ENCODE data around the gene LCN12. TPM values are rescaled to one million over a fixed set of nuclear protein-coding genes. Genes with fewer than 3 reads are reported as not detected.

LCN12 gene
- total RNA-seq, 1 donor from 2014 or later, result not detected

GRCh38 chr9:136928591-136928990 is 23.5 kb upstream of the LCN12 start:
- Histone ChIP-seq H3K36me3 (peaks cover 17 to 21% of the 10 kb centered on the region in 2 donors), H3K27me3 (no peaks in the 10 kb centered on the region), H3K27ac (peak overlapping the region; percentile 65 to 66), H3K9me3 (no peaks in the 10 kb centered on the region), H3K4me3 (no peak overlapping the region), H3K4me1 (peaks cover 0 to 2% of the 10 kb centered on the region in 2 donors)
- intact Hi-C loops (cut with DNase I), result no loop called here
- no peak for DNase-seq (ENCODE audit: low spot score in 2 of 2)
- peak in 1 of 3 experiments; percentile 12 for TF ChIP-seq CTCF (IDR thresholded peaks at IDR 0.05)

- intact Hi-C loops (cut with DNase I), result no loop called here
- Histone ChIP-seq H3K4me3 (no peak overlapping the region), H3K36me3 (peaks cover 10 to 11% of the 10 kb centered on the region in 2 donors), H3K27me3 (no peaks in the 10 kb centered on the region), H3K4me1 (peaks cover 0 to 2% of the 10 kb centered on the region in 2 donors), H3K27ac (peak overlapping the region; percentile 18 to 31), H3K9me3 (no peaks in the 10 kb centered on the region)
- TF ChIP-seq CTCF (IDR thresholded peaks at IDR 0.05), result no peak
- no peak for DNase-seq (ENCODE audit: low spot score in 2 of 2)
Observed at GRCh38 chr9:136930014-136930413, 22.1 kb upstream of the LCN12 start.

- H3K27me3 ChIP-seq, result no peaks in the 10 kb centered on the region
- intact Hi-C loops (cut with DNase I), result no loop called here
- no peak for TF ChIP-seq CTCF (IDR thresholded peaks at IDR 0.05)
- H3K27ac ChIP-seq, result no peak overlapping the region
- H3K36me3 ChIP-seq, result no peaks in the 10 kb centered on the region
- DNase-seq (ENCODE audit: low spot score in 2 of 2), result no peak
- peaks cover 0 to 2% of the 10 kb centered on the region in 2 donors for H3K4me1 ChIP-seq
- H3K4me3 ChIP-seq, result no peak overlapping the region
- H3K9me3 ChIP-seq, result no peaks in the 10 kb centered on the region
Observed at GRCh38 chr9:136931611-136932130, 20.4 kb upstream of the LCN12 start.

DNA sequence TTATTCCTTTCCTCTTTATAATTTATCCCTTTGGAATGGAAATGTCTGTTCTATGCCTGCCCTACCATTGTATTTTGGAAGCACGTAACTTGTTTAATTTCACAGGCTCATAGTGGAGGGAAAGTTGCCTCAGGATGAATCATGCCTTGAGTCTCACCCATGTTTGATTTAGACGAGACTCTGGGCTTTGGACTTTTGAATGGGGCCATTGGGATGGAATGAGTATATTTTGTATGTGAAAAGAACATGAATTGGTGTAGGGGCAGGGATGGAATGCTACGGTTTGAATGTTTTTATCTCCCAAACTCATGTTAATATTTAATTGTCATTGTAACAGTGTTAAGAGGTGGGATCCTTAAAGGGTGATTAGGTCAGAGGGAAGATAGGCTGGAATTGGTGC is 17.8 kb upstream of the LCN12 start:
- no peak for TF ChIP-seq CTCF (IDR thresholded peaks at IDR 0.05)
- no peaks in the 10 kb centered on the region for H3K27me3 ChIP-seq
- no peaks in the 10 kb centered on the region for H3K4me1 ChIP-seq
- no peak overlapping the region for H3K4me3 ChIP-seq
- peaks cover 3 to 5% of the 10 kb centered on the region in 2 donors for H3K36me3 ChIP-seq
- no peak overlapping the region for H3K27ac ChIP-seq
- intact Hi-C loops (cut with DNase I), result no loop called here
- no peak for DNase-seq (ENCODE audit: low spot score in 2 of 2)
- H3K9me3 ChIP-seq, result no peaks in the 10 kb centered on the region

DNA sequence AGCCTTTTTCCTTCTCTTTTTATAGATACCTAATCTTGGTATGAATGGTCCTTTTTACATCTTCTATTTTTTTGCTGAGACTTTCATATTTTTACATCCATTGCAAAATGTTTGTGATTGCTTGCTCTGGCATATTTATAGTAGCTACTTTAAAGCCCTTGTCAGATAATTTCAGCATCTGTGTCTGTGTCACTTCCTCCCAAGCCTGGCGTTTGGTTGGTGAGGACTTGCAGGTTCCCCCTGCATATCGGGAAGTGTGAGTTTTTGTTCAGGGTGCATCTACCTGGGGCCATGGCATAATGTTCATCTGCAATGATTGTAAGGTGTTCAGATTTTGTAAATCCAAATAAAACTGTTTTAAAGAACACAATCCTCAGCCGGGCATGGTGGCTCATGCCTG is 16.4 kb upstream of the LCN12 start:
- DNase-seq (ENCODE audit: low spot score in 2 of 2), result no peak

More for the DNA sequence above, 16.4 kb upstream of the LCN12 start:
- Histone ChIP-seq H3K27me3 (no peaks in the 10 kb centered on the region), H3K27ac (no peak overlapping the region), H3K9me3 (no peaks in the 10 kb centered on the region), H3K4me1 (no peaks in the 10 kb centered on the region), H3K36me3 (peaks cover 17 to 18% of the 10 kb centered on the region in 2 donors), H3K4me3 (no peak overlapping the region)
- TF ChIP-seq CTCF (IDR thresholded peaks at IDR 0.05), result no peak
- intact Hi-C loops (cut with DNase I), result no loop called here

Data from ascending aorta (tissue), 2 donors.